Peyer's patch (tissue), 4 donors: ENCODE measurements around the gene LDLRAD4.

Experiments used
- CTCF ChIP-seq, 6 experiments: fragments of 450-650 bp in 4 of 6; fragments of 200-600 bp in 2 of 6; sonication (generic) in 1 of 6; IDR thresholded peaks; one replicate each; pipeline ENCODE4 v1.5.1; 2017 to 2019; ENCODE audit warnings: antibody characterized with exemption in 6 of 6, mild to moderate bottlenecking in 3 of 6, moderate library complexity in 1 of 6
- POLR2A ChIP-seq, 2 donors: fragments of 450-650 bp; IDR thresholded peaks; one replicate each; pipeline ENCODE4 v1.5.1; 2017; ENCODE audit warnings: antibody characterized with exemption in 2 of 2, mild to moderate bottlenecking in 2 of 2, moderate library complexity in 2 of 2

- TF ChIP-seq CTCF (IDR thresholded peaks at IDR 0.05) (no peak), POLR2A (IDR thresholded peaks at IDR 0.05) (no peak)
These were observed 1.1 kb downstream of the LDLRAD4 start for GRCh38 chr18:13219593-13220159.
